NCI-H446 (cell line): Measurements from ENCODE around the gene COG7.
"Not testable (repeated sequence)": the region's sequence is repeated elsewhere in the genome, so short reads cannot be mapped to it uniquely, and the experiment has no call there.

Experiments used
- DNase-seq, 2 experiments: peaks; one replicate each; lab custom pipeline; 2025; lab: John Stamatoyannopoulos, UW

Gene COG7

DNA sequence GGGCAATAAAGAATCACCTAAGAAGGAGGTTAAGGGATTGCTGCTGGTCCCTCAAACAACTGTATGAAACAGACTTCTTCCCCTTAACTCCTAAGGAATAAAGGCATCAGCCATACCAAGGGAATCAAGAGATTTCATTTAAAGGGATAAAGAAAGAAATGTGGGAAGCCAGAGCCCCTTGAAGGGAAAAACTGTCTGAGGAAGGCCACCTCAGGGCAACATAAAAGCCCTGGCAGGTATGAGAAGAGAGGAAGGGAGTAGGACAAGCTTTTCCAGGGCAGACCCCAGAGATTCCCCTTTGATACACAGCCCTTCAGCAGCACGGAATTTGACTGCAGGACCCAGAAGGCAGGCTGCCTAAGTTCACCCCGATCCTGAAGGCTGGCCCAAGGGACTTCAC is 43.5 kb downstream of the COG7 start:
- DNase-seq = no peak

DNA sequence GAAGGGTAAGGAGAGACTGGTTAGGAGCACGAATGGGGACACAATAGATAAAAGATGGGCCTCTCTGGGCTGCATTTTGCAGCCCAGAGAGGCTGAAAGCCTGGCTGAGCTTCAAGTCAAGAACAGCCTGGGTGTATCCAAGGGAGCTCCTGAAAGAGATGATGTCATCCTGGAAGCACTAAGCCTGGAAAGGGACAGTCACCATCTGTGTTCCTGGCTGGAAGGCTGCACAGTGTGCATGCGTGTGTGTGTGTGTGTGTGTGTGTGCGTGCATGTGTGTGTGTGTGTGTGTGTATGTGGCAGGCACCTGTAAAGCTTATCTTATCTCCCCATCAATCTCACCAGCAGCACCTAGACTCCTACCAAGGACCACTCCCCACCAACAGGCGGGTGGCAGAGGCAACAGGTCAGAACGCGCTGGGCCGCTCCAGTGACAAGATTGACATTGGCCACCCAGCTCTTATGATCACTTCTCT is 44.1 kb downstream of the COG7 start:
- DNase-seq = peak; percentile 94

DNA sequence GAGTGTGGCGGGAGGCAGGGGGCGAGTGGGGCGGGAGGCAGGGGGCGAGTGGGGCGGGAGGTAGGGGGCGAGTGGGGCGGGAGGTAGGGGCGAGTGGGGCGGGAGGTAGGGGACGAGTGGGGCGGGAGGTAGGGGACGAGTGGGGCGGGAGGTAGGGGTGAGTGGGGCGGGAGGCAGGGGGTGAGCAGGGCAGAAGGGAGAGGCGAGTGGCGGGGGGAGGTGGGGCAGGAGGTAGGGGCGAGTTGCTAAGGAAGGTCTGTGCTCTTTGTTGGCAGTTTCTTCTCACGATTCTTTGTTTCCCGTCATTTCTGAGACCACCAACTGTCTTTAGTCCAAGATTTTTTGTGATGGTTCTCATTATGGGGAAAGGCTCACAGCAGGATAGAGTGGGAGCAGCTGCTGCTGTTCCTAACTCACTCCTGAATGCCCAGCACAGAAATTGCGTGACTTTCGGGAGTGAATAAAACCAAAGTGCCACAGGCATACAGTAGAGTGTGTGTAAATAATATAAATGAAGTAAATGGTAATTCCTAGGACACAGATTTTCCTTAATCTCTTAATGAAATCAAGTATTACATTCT is 44.7 kb downstream of the COG7 start:
- DNase-seq = peak; percentile 88 to 92

DNA sequence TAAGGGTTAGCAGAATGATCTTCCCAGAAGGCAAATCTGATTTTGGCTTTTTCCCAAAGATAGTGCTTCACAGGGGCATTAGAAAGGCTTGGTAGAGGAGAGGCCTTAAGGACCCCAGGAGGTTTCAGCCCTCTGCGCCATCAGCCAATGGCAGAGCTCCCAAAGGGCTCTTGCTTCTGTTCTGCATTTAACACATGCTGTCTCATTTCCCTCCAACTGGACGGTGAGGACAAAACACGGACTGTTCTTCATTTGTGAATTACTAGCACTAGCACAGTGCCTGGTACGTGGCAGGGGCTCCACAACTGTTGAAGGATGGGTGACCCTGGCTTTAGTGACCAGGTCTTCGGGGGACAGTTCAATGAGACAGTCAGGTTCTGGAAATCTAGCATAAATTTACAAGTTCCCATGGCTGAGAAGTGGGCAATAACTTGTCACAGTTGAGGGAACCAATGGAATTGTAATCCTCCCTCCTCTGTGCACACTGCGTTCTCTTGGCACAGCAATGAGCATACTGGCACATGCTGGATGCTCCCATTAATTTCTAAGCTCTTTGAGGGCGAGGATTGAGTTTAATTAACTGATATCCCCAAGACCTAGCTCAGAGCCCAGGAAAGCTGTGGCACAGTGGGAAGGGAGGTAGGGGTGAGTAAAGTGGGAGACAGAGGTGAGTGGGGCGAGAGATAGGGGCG is 45.4 kb downstream of the COG7 start:
- DNase-seq = peak; percentile 56 to 78

DNA sequence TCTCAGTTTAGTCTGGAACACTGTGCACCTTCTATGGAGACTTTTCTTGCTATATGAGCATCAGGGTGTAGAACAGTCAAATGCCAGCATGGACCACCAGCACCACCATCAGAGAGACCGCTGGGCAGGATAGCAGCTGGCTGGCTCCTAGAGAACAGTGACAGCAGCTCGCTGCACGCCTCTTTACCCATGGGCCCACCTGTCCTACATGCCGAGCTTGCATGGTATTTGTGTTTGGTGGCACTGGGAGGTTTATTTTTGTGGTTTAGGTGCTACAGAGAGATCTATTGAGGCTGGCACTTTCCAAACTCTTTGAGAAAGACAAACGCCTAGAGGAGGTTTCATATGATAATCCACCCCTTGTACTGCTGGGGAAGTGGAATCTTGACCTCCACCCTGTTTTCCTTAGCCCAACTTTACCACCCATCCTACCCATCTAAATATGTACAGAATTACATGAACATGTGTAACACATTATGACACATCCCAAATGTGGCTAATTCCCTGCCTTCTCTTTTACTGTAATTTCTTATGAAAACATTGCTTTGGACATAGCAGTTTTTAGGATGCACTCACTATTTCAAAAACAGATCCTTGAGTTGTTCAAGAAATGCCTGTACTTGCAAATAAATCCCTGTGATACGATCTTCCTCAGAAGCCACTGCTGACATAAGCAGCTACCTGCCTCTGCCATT is 46.3 kb downstream of the COG7 start:
- no peak for DNase-seq

DNA sequence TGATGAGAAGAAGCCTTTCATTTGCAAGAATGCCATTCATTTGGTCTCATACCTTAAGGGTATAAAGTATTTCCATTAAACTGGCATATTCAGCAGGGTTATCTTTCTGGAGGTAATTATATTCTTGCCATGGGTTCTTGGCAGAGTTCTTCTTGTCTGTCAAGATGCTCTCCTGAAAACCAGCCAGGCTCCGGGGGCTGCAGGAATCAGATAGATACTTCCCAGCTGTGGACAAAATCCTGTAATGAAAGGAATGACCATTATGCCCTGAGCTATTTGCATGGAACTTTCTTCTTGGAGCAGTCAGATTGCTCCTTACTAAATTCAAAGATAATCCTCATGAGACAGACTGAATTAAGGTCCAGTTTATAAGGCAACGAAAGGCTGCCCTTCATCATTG is 47.0 kb downstream of the COG7 start:
- peak in 1 of 2 experiments; percentile 55 for DNase-seq

DNA sequence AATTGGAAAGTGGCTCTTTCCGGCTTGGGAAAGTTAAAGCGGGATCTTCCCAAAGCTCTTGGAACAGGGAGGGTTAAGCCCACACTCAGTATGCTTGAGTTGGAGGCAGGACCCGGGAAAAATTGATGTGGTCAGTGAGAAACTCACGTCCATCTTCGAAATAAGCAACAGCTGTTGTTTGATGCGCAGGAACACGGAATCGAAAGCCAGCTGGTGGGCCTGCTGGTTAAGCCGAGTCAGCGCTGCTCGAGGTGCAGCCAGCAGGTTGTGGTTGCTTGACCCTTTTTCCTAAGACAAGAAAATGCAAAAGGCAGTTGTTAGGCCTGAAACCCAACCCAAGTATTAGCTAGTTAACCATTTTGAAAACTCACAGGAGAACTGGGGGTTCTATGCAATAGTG is 49.4 kb downstream of the COG7 start:
- DNase-seq = no peak

DNA sequence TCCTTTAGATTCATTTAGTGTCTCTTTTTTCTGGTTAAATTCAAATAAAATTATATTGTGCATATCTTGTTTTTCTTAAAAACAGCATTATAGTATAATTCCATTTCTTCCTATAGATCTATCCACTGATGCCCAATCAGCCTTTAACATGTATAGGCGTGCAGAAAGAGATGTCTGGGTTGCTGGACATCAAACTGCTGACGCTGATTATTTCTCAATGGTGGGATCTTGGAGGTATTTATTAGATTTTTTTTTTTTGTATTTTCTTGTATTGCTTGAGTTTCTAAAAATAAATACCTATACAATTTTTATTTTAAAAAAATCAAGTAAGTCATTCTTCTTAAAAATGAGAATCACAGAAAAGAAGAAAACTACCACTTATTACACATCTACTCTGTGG is 50.9 kb downstream of the COG7 start:
- DNase-seq = no peak

DNA sequence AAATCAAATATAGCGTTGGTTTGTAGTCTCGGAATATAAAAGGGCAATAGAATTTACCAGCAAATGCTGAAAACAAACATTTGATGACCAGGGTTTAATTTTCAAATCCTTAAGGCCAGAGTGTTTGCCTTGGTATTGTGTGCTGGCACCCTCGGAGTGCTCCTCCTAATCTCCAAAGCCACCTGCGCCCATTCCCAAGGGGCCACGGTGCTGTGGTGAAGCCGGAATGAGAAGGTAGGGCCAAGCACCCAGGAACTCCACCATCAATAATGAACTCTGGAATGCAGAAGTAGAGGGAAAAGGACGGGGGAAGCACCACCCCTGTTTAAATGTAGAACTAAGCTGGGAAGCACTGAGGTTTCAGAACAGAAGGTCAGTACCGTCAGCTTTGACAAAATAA is 51.9 kb downstream of the COG7 start:
- DNase-seq = no peak

DNA sequence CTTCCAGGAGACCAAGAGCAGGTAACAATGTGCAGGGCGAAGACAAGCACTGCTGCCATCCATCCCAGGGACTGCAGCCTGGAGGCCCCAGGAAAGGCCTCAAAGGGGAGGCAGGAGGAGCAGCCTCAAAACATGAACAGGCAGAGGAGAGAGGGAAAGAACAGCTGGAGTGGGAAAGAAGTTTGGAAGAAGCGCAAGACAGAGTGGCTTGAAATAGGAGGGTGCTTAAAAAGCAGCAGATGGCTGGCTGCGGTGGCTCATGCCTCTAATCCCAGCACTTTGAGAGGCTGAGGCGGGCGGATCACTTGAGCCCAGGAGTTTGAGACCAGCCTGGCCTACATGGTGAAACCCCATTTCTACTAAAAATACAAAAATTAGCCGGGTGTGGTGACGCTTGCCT is 52.5 kb downstream of the COG7 start:
- peak in 1 of 2 experiments; percentile 65 for DNase-seq

DNA sequence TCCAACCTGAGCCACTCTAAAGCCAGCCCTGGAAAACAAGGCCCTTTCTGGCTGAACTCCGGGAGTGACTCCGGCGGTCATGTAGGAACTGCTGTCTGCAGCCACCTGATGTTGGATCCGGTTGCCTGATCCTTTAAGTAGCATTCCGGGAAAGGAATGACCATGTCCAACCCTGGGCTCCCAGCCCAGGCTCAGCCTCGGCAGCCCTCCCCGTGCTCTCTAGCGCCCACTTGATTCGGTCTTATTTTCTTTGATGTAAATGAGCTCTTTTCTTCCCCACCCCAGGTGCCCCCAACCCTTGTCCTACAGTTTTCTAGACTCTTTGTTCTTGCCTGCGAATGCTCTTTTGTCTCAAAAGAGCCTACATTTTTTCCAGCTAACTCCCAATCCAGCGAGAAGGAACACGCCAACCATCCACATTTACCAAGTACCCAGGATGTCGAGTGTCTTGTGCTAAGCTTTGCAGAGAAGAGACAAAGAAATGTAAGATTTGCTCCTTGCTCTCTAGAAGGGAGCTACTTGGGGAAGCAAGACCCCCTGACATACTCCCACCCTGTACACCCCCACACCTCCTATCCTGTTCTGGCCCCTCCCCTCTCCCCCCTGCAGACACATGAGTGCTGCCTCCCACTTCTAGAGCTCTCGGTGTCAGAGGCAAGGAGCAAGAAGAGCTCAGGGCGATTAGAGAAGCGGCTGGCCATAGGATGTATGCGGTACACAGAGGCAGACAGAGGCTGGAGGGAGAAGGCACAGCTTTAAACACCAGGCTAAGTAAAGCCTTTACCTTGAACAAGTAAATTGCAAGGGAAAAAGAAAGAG is 53.8 kb downstream of the COG7 start:
- DNase-seq = no peak

DNA sequence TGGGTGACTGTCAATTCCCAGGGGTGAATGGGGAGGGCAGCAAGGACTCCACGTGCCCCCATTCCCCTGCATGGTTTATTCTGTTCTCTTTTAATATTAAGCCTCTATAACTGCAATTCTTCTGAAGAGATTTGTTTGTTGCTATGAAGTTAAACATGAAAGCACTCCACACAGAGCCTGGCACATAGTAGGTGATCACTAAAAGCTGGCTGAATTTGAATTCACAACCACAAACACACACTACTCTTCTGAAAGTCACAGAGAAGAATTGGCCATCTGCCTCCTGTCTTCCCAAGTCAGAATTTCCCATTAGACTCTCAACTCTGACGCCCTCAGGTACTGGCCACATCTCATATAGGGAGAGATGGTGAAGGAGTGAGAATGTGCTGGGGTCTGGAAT is 55.5 kb downstream of the COG7 start:
- no peak for DNase-seq

DNA sequence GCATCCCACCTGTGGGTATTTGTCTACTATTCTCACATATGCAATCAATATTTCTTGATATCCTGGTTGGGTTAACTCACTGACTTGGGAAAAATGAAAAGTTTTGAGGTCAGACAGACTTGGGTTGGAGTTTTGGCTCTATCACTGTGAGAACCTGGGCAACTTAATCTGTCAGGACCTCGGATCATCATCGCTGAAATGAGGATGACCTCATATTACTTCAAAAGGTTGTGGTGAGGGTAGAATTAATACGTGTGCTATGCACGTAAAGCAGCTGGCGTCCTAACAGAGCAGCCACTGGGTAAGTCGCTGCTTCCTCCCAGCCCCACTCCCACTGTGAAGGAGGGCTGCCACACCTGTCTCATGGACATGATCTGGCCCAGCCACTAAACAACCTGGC is 57.3 kb downstream of the COG7 start:
- no peak for DNase-seq

DNA sequence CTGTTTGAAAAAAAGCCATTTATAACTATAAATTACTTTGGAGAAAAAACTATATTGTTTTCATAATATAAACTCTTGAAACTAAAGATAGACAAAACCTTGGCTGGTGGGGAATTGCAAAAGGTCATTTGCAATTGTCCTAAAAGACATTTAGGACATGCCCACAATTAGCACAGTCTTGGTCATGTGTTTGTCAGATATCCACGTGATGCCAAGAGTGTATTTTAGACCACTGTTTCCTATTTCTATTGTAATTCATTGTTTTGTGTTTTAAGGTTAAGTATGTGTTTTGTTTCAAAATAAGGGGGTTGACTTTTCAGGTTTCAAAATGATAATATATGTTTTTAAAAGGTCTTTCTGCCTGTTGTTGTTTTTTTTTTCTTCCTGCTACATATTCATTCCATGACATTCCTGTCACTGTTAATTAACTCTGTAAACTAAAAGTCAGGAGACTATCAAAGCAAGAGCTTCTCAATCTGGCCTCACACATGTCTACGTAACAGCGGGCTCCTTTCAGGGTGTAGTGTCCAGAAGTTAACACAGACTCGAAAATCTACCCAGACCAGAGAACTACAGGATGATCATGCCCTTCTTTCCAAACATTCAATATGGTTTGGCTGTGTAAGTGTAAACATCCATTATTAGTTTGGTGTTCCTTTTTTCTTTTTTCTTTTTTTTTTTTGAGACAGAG is 58.7 kb downstream of the COG7 start:
- DNase-seq = no peak

DNA sequence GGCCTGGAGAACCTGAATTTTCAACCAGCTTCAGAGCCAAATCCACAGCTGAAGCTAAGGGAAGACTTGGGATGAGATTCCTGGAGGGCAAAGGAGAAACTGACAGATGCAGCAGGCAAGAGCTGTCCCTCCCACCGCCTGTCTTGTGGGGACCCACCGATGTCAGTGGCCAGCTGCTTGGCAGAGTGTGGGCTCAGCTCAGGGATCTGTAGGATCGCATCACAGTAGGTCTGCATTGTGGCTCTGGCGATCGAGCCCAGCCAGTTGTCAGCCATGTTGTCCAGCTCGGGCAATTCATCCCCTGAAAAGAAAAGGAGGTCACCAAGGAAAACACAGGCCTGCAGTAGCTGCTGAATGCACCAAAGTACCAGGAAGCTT is 60.8 kb downstream of the COG7 start:
- peak in 1 of 2 experiments; percentile 7 for DNase-seq

DNA sequence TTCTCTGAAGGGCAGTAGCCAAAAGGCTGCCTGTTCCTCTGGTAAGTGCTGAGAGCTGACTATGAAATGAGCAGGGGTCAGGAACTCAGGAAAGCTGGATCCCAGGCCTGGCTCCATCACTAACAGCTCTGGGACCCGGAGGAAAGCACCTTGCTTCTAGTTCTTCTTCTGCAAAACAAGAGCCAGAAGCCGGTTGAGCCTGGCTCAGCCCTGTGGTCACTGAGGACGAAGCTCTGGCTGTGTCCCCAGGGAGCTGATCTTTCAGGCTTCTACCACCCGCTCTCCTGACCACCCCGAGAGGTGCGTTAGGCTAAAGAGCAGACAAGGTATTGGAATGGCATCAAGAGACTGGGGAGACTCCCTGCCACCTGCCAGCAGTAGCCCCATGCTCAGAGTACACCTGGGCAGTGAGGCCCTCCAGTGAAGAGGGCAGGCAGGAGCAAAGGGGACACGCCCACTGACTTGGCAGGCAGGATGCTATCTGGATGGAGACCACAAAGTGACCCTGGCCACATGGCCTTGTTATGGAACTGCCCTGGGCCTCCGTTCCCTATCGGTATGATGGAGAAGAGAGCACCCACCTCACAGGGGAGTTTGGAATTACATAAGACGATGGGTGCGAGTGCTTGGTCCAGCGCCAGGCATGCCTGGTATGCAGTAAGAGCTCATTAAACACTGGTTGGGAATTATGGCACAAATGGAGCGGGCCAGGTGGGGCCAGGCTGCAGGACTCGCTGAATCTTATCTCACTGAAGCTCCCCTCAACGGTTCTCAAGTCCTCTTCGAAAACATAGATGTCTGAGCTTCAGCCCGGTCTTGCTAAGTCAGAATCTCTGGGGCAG is 61.4 kb downstream of the COG7 start:
- DNase-seq = no peak

DNA sequence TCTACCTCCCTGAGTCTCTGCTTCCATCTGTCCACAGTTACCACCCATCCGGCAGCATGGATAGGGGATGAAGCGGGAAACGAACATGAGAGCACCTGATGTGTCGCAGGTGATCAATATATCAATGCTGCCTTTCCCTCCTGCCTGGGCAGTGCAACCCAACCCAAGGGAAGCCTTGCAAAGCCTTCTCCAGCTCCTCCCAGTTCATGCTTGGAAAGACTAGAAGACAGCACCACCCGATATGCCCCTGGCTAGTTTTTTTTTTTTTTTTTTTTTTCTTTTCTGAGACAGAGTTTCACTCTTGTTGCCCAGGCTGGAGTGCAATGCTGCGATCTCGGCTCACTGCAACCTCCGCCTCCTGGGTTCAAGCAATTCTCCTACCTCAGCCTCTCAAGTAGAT is 63.1 kb downstream of the COG7 start:
- DNase-seq = not testable (repeated sequence)

DNA sequence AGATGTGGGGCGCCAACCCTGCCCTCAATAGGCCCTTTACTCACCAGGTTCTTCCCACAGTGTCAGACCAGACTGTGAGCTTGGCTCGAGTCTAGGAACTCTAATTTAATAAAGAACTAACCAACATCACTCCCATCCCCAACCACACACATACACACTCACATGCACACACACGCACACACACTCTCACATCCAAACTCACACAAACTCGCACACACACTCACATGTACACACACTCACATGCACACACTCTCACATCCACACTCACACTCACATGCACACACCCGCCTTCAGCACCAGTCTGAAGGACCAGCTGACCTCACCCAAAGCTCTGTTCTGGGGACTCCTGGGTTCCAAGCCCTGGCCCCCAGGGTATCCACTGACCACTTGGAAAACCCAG is 63.8 kb downstream of the COG7 start:
- no peak for DNase-seq

DNA sequence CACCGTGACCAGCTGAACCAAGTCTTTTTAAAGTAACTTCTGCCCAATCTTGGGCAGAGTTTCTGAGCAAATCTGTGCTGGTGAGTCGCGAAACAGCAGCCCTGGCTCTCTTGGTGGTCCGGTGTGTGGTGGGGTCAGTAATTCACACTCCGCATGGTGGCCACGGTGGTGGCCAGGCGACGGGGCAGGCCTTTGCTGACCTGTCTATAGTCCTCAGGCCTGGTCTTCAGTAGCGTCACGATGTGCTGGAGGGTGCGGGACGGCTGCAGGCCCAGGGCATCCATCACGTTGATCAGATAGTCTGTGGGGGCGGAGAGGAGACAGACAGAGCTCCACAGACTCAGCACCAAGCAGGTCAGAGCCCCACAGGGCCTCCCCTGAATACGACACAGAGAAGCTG is 64.2 kb downstream of the COG7 start:
- no peak for DNase-seq

DNA sequence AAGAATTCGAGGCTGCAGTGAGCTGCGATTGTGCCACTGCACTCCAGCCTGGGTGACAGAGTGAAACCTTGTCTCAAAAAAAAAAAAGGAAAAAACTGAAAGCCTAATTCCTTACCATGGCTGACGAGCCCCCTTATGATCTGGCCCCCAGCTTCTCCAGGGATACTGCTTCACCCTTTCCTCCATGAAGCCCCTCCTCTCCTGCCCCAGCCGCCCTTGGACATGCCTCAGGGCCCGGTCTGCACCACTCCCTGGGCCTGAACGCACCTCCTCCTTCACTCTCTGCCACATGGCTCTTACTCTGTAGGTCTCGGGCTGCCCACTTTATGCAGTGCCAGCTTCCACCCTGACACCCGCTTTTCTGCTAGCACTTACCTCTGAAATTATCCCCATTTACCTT is 65.3 kb downstream of the COG7 start:
- DNase-seq = no peak

DNA sequence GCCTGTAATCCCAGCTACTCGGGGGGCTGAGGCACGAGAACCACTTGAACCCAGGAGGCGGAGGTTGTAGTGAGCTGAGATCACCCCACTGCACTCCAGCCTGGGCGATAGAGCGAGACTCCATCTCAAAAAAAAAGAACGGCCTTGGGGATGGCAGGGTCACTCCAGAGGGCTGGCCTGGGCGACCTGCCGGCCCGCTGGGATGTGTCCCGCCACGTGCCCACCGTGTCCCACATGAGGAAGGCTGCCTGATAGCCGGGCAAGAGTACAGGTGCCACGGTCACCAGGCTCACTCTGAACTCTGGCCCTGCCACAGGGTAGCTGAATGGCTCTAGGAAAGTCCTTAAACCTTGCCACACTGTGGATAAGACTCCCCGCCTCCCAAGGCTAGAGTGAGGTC is 67.5 kb downstream of the COG7 start:
- no peak for DNase-seq
